A673 (cell line): ENCODE results near the gene ZNF579. TPM values are rescaled to one million over a fixed set of nuclear protein-coding genes. Genes with fewer than 3 reads are reported as not detected.

Experiments used
- Bru-seq: library from RNA; stranded (reverse); fragments of 400-500 nt; gene quantifications from one replicate; lab custom pipeline; 2021; lab: Mats Ljungman, UMichigan
- BruChase-seq, 2 experiments: library from RNA; stranded (reverse); fragments of 400-500 nt; gene quantifications; one replicate each; lab custom pipeline; 2021; lab: Mats Ljungman, UMichigan
- BruUV-seq: library from RNA; stranded (reverse); fragments of 400-500 nt; replicated peaks from 2 replicates; lab custom pipeline; 2021; lab: Mats Ljungman, UMichigan
- CTCF ChIA-PET: fragments of 300-600 bp; sonication (Branson Sonifier 250); formaldehyde crosslinking; loops from one replicate; lab custom pipeline; 2022; ENCODE audit warnings: antibody characterized with exemption; lab: Charles Lee
- POLR2A ChIA-PET: fragments of 300-600 bp; sonication (Branson Sonifier 250); formaldehyde crosslinking; loops from one replicate; lab custom pipeline; 2022; ENCODE audit warnings: antibody characterized with exemption; ENCODE audit not compliant: low non-redundant PET; lab: Charles Lee
- DNase-seq: peaks from one replicate; pipeline ENCODE4 v3.0.0-alpha.2; 2015; ENCODE audit warnings: low spot score
- H3K27ac ChIP-seq: fragments of 200-600 bp; sonication (generic); 2 replicates; pipeline ENCODE4 v1.5.1; 2016; ENCODE audit warnings: mixed run types, low read depth, mild to moderate bottlenecking, mixed read lengths, antibody characterized with exemption, low read length; ENCODE audit not compliant: poor library complexity, severe bottlenecking
- H3K27me3 ChIP-seq: fragments of 200-600 bp; sonication (generic); replicated peaks from 2 replicates; pipeline ENCODE4 v1.6.1; 2017; ENCODE audit warnings: mixed run types, low read depth, mild to moderate bottlenecking, mixed read lengths, antibody characterized with exemption, low read length; ENCODE audit not compliant: insufficient read depth, poor library complexity
- H3K36me3 ChIP-seq: fragments of 200-600 bp; sonication (generic); 2 replicates; pipeline ENCODE4 v1.6.1; 2016; ENCODE audit warnings: mixed run types, mild to moderate bottlenecking, mixed read lengths, antibody characterized with exemption, low read length; ENCODE audit not compliant: insufficient read depth, poor library complexity, severe bottlenecking
- H3K4me1 ChIP-seq: fragments of 200-600 bp; sonication (generic); 2 replicates; pipeline ENCODE4 v1.6.1; 2017; ENCODE audit warnings: mixed run types, mild to moderate bottlenecking, mixed read lengths, antibody characterized with exemption, low read length; ENCODE audit not compliant: insufficient read depth, poor library complexity, severe bottlenecking
- H3K4me3 ChIP-seq: fragments of 200-600 bp; sonication (generic); 2 replicates; pipeline ENCODE4 v1.5.1; 2016; ENCODE audit warnings: low read depth, mixed run types, mild to moderate bottlenecking, mixed read lengths, low read length; ENCODE audit not compliant: poor library complexity, severe bottlenecking
- H3K9me3 ChIP-seq: fragments of 200-600 bp; sonication (generic); 2 replicates; pipeline ENCODE4 v1.6.1; 2016; ENCODE audit warnings: mixed run types, low read depth, mild to moderate bottlenecking, mixed read lengths, antibody characterized with exemption, low read length; ENCODE audit not compliant: poor library complexity, severe bottlenecking
- CTCF ChIP-seq: fragments of 300-800, 200-600 bp; sonication (generic); conservative IDR thresholded peaks from 2 replicates; pipeline ENCODE4 v1.5.1; 2017; ENCODE audit warnings: low read depth, mild to moderate bottlenecking, antibody characterized with exemption, low read length, moderate library complexity, mixed read lengths
- EZH2 ChIP-seq: fragments of 200-600 bp; sonication (generic); IDR thresholded peaks from 2 replicates; pipeline ENCODE4 v1.6.1; 2017; ENCODE audit warnings: borderline replicate concordance, low read depth, mild to moderate bottlenecking, mixed read lengths, antibody characterized with exemption, low read length; ENCODE audit not compliant: poor library complexity, severe bottlenecking
- intact Hi-C: fragments of 100-400 bp; cut with micrococcal nuclease; formaldehyde crosslinking; loops from one replicate; pipeline ENCODE4 v1.10.0; 2022; ENCODE audit not compliant: unreplicated experiment
- long read RNA-seq: library from polyadenylated mRNA; stranded (forward); transcript quantifications from one replicate; pipeline ENCODE4 v2.0.0, GENCODE V29; 2022
- total RNA-seq: library from RNA; stranded (reverse); gene quantifications from 2 replicates; pipeline ENCODE4 v1.2.3, GENCODE V29; 2021

The ZNF579 gene
- total RNA-seq: 27.4 and 27.5 TPM in 2 replicates
- Bru-seq, nascent RNA: percentile 58 among the genes with signal in this experiment
- BruChase-seq, experiment 1, labeled RNA remaining after a 2-hour chase: percentile 65 among the genes with signal in this experiment
- BruChase-seq, experiment 2, labeled RNA remaining after a 6-hour chase: percentile 69 among the genes with signal in this experiment
- long read RNA-seq, transcript ZNF579-201 (2 exons, 2,899 nt): major isoform, 10 of 19 reads
- long read RNA-seq, partial matches to known transcripts: 0 of 19 reads
- long read RNA-seq, other reads (novel, unspliced or antisense): 9 of 19 reads

- peak within 1 kb of the TSS; percentile 95 for H3K27ac ChIP-seq
- no peaks in the 10 kb centered on the region for H3K9me3 ChIP-seq
- peak; percentile 94 for DNase-seq
- intact Hi-C loops: no loop called here
- ChIA-PET CTCF (interaction anchor here (0.7 to 0.9 kb wide), 2 partner anchors 26 to 75 kb away, joined by 3 read pairs; no protein-coding TSS in a partner anchor), POLR2A (interaction anchor here (0.5 to 0.7 kb wide), 2 partner anchors 18 to 20 kb away, joined by 3 to 4 read pairs; partner anchors contain the start of gene FIZ1)
- BruUV-seq: no TSS peak
- H3K36me3 ChIP-seq: peaks cover 18% of the 10 kb centered on the region
- no peak for TF ChIP-seq EZH2
- TF ChIP-seq CTCF: no peak
- no peaks in the 10 kb centered on the region for H3K27me3 ChIP-seq
- H3K4me3 ChIP-seq: peak within 1 kb of the TSS; percentile 98
- peaks cover 6% of the 10 kb centered on the region for H3K4me1 ChIP-seq
Measured at GRCh38 chr19:55580628-55581144, at the start of gene ZNF579. TSS of gene ZNF579 (minus strand) at chr19:55580848. CDS start at chr19:55579639, 1,209 bp downstream.

- no TSS peak for BruUV-seq
- H3K27ac ChIP-seq: no peak overlapping the region
- DNase-seq: no peak
- H3K27me3 ChIP-seq: no peaks in the 10 kb centered on the region
- ChIA-PET CTCF (no interaction called here), POLR2A (no interaction called here)
- H3K4me1 ChIP-seq: peaks cover 5% of the 10 kb centered on the region
- no peaks in the 10 kb centered on the region for H3K36me3 ChIP-seq
- intact Hi-C loops: no loop called here
- no peaks in the 10 kb centered on the region for H3K9me3 ChIP-seq
- no peak for TF ChIP-seq EZH2
- no peak for TF ChIP-seq CTCF
- no peak overlapping the region for H3K4me3 ChIP-seq
Measured at GRCh38 chr19:55626350-55626749, 45.7 kb upstream of the ZNF579 start.

GRCh38 chr19:55625004-55625326 lies 44.3 kb upstream of the ZNF579 start:
- TSS peak; percentile 48 for BruUV-seq
- TF ChIP-seq EZH2 (no peak), CTCF (no peak)
- Histone ChIP-seq H3K4me3 (peak overlapping the region; percentile 67), H3K9me3 (no peaks in the 10 kb centered on the region), H3K27me3 (no peaks in the 10 kb centered on the region), H3K36me3 (peaks cover 6% of the 10 kb centered on the region), H3K4me1 (peaks cover 5% of the 10 kb centered on the region), H3K27ac (peak overlapping the region; percentile 97)
- intact Hi-C loops: no loop called here
- ChIA-PET POLR2A (no interaction called here), CTCF (interaction anchor here (0.6 to 1.5 kb wide), 8 partner anchors 8 to 955 kb away, joined by 3 to 13 read pairs (median 6); partner anchors contain the start of gene ZNF865)
- DNase-seq: no peak
